IMR-90 (cell line): Measurements from ENCODE around the gene HCK. TPM values are rescaled to one million over a fixed set of nuclear protein-coding genes. Genes with fewer than 3 reads are reported as not detected.

ENCODE experiments used
- ATAC-seq: fragments of 200-7000 bp; cut with Tn5 transposase; 2 replicates; pipeline ENCODE4 v1.9.1; 2020; ENCODE audit warnings: low read depth, mild to moderate bottlenecking, moderate library complexity
- BruUV-seq: library from RNA; stranded (reverse); fragments of 400-500 nt; replicated peaks from 2 replicates; lab custom pipeline; 2021; lab: Mats Ljungman, UMichigan
- CTCF ChIA-PET: fragments of 300-600 bp; formaldehyde crosslinking; extraction: SDS; loops from one replicate; lab custom pipeline; 2021; ENCODE audit warnings: antibody characterized with exemption; lab: Yijun Ruan, JAX
- POLR2A ChIA-PET: fragments of 300-600 bp; sonication (Branson Sonifier 250); formaldehyde crosslinking; loops from one replicate; lab custom pipeline; 2022; ENCODE audit warnings: antibody characterized with exemption; ENCODE audit not compliant: unreplicated experiment; lab: Charles Lee
- DNase-seq: peaks from one replicate; pipeline ENCODE4 v3.0.0; 2013
- H2AFZ ChIP-seq: replicated peaks from 2 replicates; pipeline ENCODE3; 2013; ENCODE audit warnings: low read length, mild to moderate bottlenecking; ENCODE audit not compliant: poor library complexity
- H2AK5ac ChIP-seq: 2 replicates; pipeline ENCODE4 v1.6.1; 2013; ENCODE audit warnings: low read depth, low read length, inconsistent platforms
- H2AK9ac ChIP-seq: replicated peaks from 2 replicates; pipeline ENCODE3; 2013; ENCODE audit warnings: mild to moderate bottlenecking, low read depth, low read length, moderate library complexity; ENCODE audit not compliant: poor library complexity
- H2BK120ac ChIP-seq: 2 replicates; pipeline ENCODE4 v1.6.1; 2013; ENCODE audit warnings: low read depth, low read length, inconsistent platforms
- H2BK15ac ChIP-seq: 3 replicates; pipeline ENCODE4 v1.6.1; 2013; ENCODE audit warnings: low read depth, low read length, inconsistent platforms
- H2BK20ac ChIP-seq: 2 replicates; pipeline ENCODE4 v1.6.1; 2013; ENCODE audit warnings: low read depth, mild to moderate bottlenecking, inconsistent platforms, low read length, moderate library complexity
- H2BK5ac ChIP-seq: 2 replicates; pipeline ENCODE4 v1.6.1; 2013; ENCODE audit warnings: mild to moderate bottlenecking, low read depth, low read length, inconsistent platforms; ENCODE audit not compliant: poor library complexity, severe bottlenecking
- H3K14ac ChIP-seq: replicated peaks from 2 replicates; pipeline ENCODE4 v1.6.1; 2013; ENCODE audit warnings: low read depth, low read length, inconsistent platforms
- H3K18ac ChIP-seq: 2 replicates; pipeline ENCODE4 v1.6.1; 2013; ENCODE audit warnings: low read depth, low read length, control low read depth
- H3K23ac ChIP-seq: 2 replicates; pipeline ENCODE4 v1.6.1; 2013; ENCODE audit warnings: low read depth, low read length, inconsistent platforms
- H3K27ac ChIP-seq: 2 replicates; pipeline ENCODE4 v1.5.1; 2013; ENCODE audit warnings: mild to moderate bottlenecking, control low read depth, low read length; ENCODE audit not compliant: insufficient read depth
- H3K27me3 ChIP-seq: 2 replicates; pipeline ENCODE4 v1.6.1; 2013; ENCODE audit warnings: low read length; ENCODE audit not compliant: control insufficient read depth, insufficient read depth
- H3K36me3 ChIP-seq: 2 replicates; pipeline ENCODE4 v1.6.1; 2013; ENCODE audit warnings: low read length, mixed read lengths; ENCODE audit not compliant: control insufficient read depth, insufficient read depth
- H3K4ac ChIP-seq: 2 replicates; pipeline ENCODE4 v1.6.1; 2013; ENCODE audit warnings: low read depth, low read length, inconsistent platforms
- H3K4me1 ChIP-seq: 2 replicates; pipeline ENCODE4 v1.6.1; 2013; ENCODE audit warnings: low read length, mixed read lengths; ENCODE audit not compliant: control insufficient read depth, insufficient read depth
- H3K4me2 ChIP-seq: 2 replicates; pipeline ENCODE4 v1.6.1; 2013; ENCODE audit warnings: low read depth, mild to moderate bottlenecking, control low read depth, low read length, moderate library complexity
- H3K4me3 ChIP-seq: 2 replicates; pipeline ENCODE4 v1.5.1; 2013; ENCODE audit warnings: low read depth, mild to moderate bottlenecking, control low read depth, low read length, moderate library complexity; ENCODE audit not compliant: insufficient read depth
- H3K56ac ChIP-seq: 2 replicates; pipeline ENCODE4 v1.6.1; 2013; ENCODE audit warnings: low read length, inconsistent platforms; ENCODE audit not compliant: insufficient read depth; ENCODE audit errors: extremely low read depth
- H3K79me1 ChIP-seq, 2 experiments: 2 replicates each; pipeline ENCODE4 v1.6.1; 2013; ENCODE audit warnings: low read length in 2 of 2, inconsistent platforms in 1 of 2, low read depth in 1 of 2
- H3K9ac ChIP-seq: 2 replicates; pipeline ENCODE4 v1.6.1; 2013; ENCODE audit warnings: low read depth, low read length, control low read depth
- H3K9me1 ChIP-seq: 2 replicates; pipeline ENCODE4 v1.6.1; 2013; ENCODE audit warnings: low read length, inconsistent platforms; ENCODE audit not compliant: insufficient read depth
- H3K9me3 ChIP-seq: 2 replicates; pipeline ENCODE4 v1.6.1; 2013; ENCODE audit warnings: low read length; ENCODE audit not compliant: control insufficient read depth, insufficient read depth
- H4K20me1 ChIP-seq: 2 replicates; pipeline ENCODE4 v1.6.1; 2013; ENCODE audit warnings: low read length, inconsistent platforms; ENCODE audit not compliant: insufficient read depth
- H4K5ac ChIP-seq: 2 replicates; pipeline ENCODE4 v1.6.1; 2013; ENCODE audit warnings: mild to moderate bottlenecking, low read depth, low read length, control low read depth
- H4K8ac ChIP-seq, 2 experiments: 2 replicates each; pipeline ENCODE4 v1.6.1; 2013; ENCODE audit warnings: low read depth in 2 of 2, low read length in 2 of 2, control low read depth in 1 of 2, inconsistent platforms in 1 of 2
- H4K91ac ChIP-seq: 2 replicates; pipeline ENCODE4 v1.6.1; 2013; ENCODE audit warnings: low read depth, low read length, inconsistent platforms; ENCODE audit not compliant: insufficient read depth
- BHLHE40 ChIP-seq: fragments of 150-350 bp; IDR thresholded peaks from 2 replicates; pipeline ENCODE4 v1.6.1; 2016; ENCODE audit warnings: mild to moderate bottlenecking, low read depth, low read length
- CEBPB ChIP-seq: IDR thresholded peaks from 2 replicates; pipeline ENCODE4 v1.6.1; 2012; ENCODE audit warnings: low read depth, low read length, improper control_type of control experiment
- CHD1 ChIP-seq: IDR thresholded peaks from 2 replicates; pipeline ENCODE4 v1.6.1; 2012; ENCODE audit warnings: low read depth, low read length, improper control_type of control experiment
- FOS ChIP-seq: fragments of 150-350 bp; IDR thresholded peaks from 2 replicates; pipeline ENCODE4 v1.6.1; 2016; ENCODE audit warnings: low read depth, low read length
- MAFK ChIP-seq: IDR thresholded peaks from 2 replicates; pipeline ENCODE4 v1.6.1; 2012; ENCODE audit warnings: low read depth, low read length, improper control_type of control experiment
- MAZ ChIP-seq: IDR thresholded peaks from 2 replicates; pipeline ENCODE4 v1.6.1; 2012; ENCODE audit warnings: low read depth, mild to moderate bottlenecking, low read length, improper control_type of control experiment, moderate library complexity, borderline replicate concordance
- MXI1 ChIP-seq: IDR thresholded peaks from 2 replicates; pipeline ENCODE4 v1.6.1; 2012; ENCODE audit warnings: low read depth, mild to moderate bottlenecking, low read length, moderate library complexity, borderline replicate concordance
- NFE2L2 ChIP-seq: fragments of 150-350 bp; IDR thresholded peaks from 2 replicates; pipeline ENCODE4 v1.6.1; 2016; ENCODE audit warnings: low read depth, mild to moderate bottlenecking, low read length
- POLR2A ChIP-seq: IDR thresholded peaks from 2 replicates; pipeline ENCODE4 v1.6.1; 2012; ENCODE audit warnings: mild to moderate bottlenecking, low read depth, low read length
- RAD21 ChIP-seq: IDR thresholded peaks from 2 replicates; pipeline ENCODE4 v1.6.1; 2012; ENCODE audit warnings: low read length, improper control_type of control experiment
- RCOR1 ChIP-seq: IDR thresholded peaks from 2 replicates; pipeline ENCODE4 v1.6.1; 2012; ENCODE audit warnings: mild to moderate bottlenecking, low read length, improper control_type of control experiment; ENCODE audit not compliant: insufficient replicate concordance
- RFX5 ChIP-seq: IDR thresholded peaks from 2 replicates; pipeline ENCODE4 v1.8.0; 2012; ENCODE audit warnings: low read depth, mild to moderate bottlenecking, low read length, moderate library complexity
- WGBS, 2 experiments: methylation state at CpG; one replicate each; pipeline versions ENCODE4 v1.1.5 to v1.1.7; 2013; ENCODE audit warnings: missing lambda C conversion rate in 2 of 2; ENCODE audit not compliant: insufficient read length in 1 of 2; ENCODE audit errors: extremely low coverage in 2 of 2; 5-methylcytosine and 5-hydroxymethylcytosine counted together
- dilution Hi-C: fragments of 300-500 bp; cut with HindIII; formaldehyde crosslinking; loops from one replicate; pipeline ENCODE4 v1.14.3; 2018; ENCODE audit warnings: low sequenced_read_pairs; ENCODE audit not compliant: unreplicated experiment
- in situ Hi-C: fragments of 300-500 bp; cut with MboI; formaldehyde crosslinking; loops from 3 replicates; pipeline ENCODE4 v1.14.3; 2019; ENCODE audit warnings: low sequenced_read_pairs, inconsistent platforms, mixed read lengths
- intact Hi-C: fragments of 100-400 bp; cut with micrococcal nuclease; formaldehyde crosslinking; loops from 2 replicates; pipeline ENCODE4 v1.10.0; 2022
- polyA plus RNA-seq, 3 experiments: library from polyadenylated mRNA; depleted of rRNA; stranded (reverse); fragments of >200 nt; gene quantifications; 2 replicates each; pipeline ENCODE4 v1.2.3, GENCODE V29; 2012; ENCODE audit warnings: low replicate concordance in 1 of 3
- total RNA-seq: library from RNA; depleted of rRNA; stranded (reverse); fragments of >200 nt; gene quantifications from 2 replicates; pipeline ENCODE4 v1.2.3, GENCODE V29; 2012
- TF ChIP-seq, protein P1 (sequence below): fragments of 150-350 bp; IDR thresholded peaks from 2 replicates; pipeline ENCODE4 v1.6.1; 2016; ENCODE audit warnings: low read depth, mild to moderate bottlenecking, low read length, moderate library complexity, borderline replicate concordance
- TF ChIP-seq, protein P2 (sequence below): conservative IDR thresholded peaks from 2 replicates; pipeline ENCODE4 v1.5.1; 2012; ENCODE audit warnings: mild to moderate bottlenecking, low read depth, low read length, improper control_type of control experiment

HCK gene
- total and polyA plus RNA-seq, 2 of the 4 experiments (the other 2 are of a cell fraction), result not detected

DNA sequence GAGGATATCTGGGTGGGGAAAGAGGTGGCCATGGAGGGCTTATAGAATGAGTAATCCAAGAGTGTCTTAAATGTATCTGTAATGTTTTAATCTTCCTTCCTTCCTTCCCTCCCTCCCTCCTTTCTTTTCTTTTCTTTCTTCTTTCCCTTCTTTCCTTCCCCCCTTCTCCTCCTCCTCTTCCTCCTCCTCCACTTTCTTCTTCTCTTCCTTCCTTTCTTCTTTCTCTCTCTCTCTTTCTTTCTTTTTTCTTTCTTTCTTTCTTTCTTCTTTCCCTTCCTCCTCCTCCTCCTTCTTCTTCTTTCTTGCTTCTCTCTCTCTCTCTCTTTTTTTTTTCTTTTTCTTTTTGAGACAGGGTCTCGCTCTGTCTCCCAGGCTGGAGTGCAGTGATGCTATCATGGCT, 7.1 kb downstream of the HCK start:
- no peak overlapping the region for H2BK15ac ChIP-seq
- no peak overlapping the region for H4K8ac ChIP-seq
- H4K5ac ChIP-seq, result no peak overlapping the region
- H3K4ac ChIP-seq, result no peak overlapping the region
- no peaks in the 10 kb centered on the region for H4K20me1 ChIP-seq
- H3K4me1 ChIP-seq, result no peaks in the 10 kb centered on the region
- H4K91ac ChIP-seq, result no peak overlapping the region
- no peak overlapping the region for H2AFZ ChIP-seq
- H3K4me3 ChIP-seq, result no peak overlapping the region
- no peak overlapping the region for H3K18ac ChIP-seq
- no peak overlapping the region for H3K4me2 ChIP-seq
- H3K14ac ChIP-seq, result no peak overlapping the region
- no peaks in the 10 kb centered on the region for H3K79me1 ChIP-seq
- no peak for DNase-seq
- BruUV-seq, result no TSS peak
- TF ChIP-seq RCOR1 (no peak), CEBPB (no peak), NFE2L2 (no peak), RFX5 (no peak), RAD21 (no peak), POLR2A (no peak), BHLHE40 (no peak), CHD1 (no peak), MXI1 (no peak), MAFK (no peak), FOS (no peak), MAZ (no peak)
- TF ChIP-seq, protein P1, sequence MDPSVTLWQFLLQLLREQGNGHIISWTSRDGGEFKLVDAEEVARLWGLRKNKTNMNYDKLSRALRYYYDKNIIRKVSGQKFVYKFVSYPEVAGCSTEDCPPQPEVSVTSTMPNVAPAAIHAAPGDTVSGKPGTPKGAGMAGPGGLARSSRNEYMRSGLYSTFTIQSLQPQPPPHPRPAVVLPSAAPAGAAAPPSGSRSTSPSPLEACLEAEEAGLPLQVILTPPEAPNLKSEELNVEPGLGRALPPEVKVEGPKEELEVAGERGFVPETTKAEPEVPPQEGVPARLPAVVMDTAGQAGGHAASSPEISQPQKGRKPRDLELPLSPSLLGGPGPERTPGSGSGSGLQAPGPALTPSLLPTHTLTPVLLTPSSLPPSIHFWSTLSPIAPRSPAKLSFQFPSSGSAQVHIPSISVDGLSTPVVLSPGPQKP, result no peak
- TF ChIP-seq, protein P2, sequence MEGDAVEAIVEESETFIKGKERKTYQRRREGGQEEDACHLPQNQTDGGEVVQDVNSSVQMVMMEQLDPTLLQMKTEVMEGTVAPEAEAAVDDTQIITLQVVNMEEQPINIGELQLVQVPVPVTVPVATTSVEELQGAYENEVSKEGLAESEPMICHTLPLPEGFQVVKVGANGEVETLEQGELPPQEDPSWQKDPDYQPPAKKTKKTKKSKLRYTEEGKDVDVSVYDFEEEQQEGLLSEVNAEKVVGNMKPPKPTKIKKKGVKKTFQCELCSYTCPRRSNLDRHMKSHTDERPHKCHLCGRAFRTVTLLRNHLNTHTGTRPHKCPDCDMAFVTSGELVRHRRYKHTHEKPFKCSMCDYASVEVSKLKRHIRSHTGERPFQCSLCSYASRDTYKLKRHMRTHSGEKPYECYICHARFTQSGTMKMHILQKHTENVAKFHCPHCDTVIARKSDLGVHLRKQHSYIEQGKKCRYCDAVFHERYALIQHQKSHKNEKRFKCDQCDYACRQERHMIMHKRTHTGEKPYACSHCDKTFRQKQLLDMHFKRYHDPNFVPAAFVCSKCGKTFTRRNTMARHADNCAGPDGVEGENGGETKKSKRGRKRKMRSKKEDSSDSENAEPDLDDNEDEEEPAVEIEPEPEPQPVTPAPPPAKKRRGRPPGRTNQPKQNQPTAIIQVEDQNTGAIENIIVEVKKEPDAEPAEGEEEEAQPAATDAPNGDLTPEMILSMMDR, result no peak
- no peak overlapping the region for H2BK120ac ChIP-seq
- H3K36me3 ChIP-seq, result no peaks in the 10 kb centered on the region
- intact Hi-C loops (no loop called here), in situ Hi-C loops (no loop called here), dilution Hi-C loops (no loop called here)
- no peak overlapping the region for H2AK5ac ChIP-seq
- H2BK5ac ChIP-seq, result no peak overlapping the region
- no peak overlapping the region for H3K9ac ChIP-seq
- no peak overlapping the region for H2AK9ac ChIP-seq
- CTCF ChIA-PET, result interaction anchor here (1.4 kb wide), 1 partner anchor 17 kb away, joined by 3 read pairs; no protein-coding TSS in a partner anchor
- H3K27ac ChIP-seq, result no peak overlapping the region
- no peaks in the 10 kb centered on the region for H3K9me1 ChIP-seq
- no peak overlapping the region for H2BK20ac ChIP-seq
- H3K56ac ChIP-seq, result no peak overlapping the region
- H3K27me3 ChIP-seq, result peaks cover 56% of the 10 kb centered on the region
- no CpG with 5 or more reads among the region's 1 CpG for WGBS, 2 experiments
- no peak overlapping the region for H3K23ac ChIP-seq
- ATAC-seq, result no peak
- POLR2A ChIA-PET, result no interaction called here
- H3K9me3 ChIP-seq, result peaks cover 2% of the 10 kb centered on the region; the same call in 1 of the 2 replicates
